GM12872 (cell line): ENCODE data around the gene NFKBIA.

Experiments used
- CTCF ChIP-seq: IDR thresholded peaks from 3 replicates; pipeline ENCODE4 v1.5.1; 2011; ENCODE audit warnings: low read depth, mild to moderate bottlenecking, low read length, moderate library complexity; ENCODE audit not compliant: insufficient read depth

The NFKBIA gene

DNA sequence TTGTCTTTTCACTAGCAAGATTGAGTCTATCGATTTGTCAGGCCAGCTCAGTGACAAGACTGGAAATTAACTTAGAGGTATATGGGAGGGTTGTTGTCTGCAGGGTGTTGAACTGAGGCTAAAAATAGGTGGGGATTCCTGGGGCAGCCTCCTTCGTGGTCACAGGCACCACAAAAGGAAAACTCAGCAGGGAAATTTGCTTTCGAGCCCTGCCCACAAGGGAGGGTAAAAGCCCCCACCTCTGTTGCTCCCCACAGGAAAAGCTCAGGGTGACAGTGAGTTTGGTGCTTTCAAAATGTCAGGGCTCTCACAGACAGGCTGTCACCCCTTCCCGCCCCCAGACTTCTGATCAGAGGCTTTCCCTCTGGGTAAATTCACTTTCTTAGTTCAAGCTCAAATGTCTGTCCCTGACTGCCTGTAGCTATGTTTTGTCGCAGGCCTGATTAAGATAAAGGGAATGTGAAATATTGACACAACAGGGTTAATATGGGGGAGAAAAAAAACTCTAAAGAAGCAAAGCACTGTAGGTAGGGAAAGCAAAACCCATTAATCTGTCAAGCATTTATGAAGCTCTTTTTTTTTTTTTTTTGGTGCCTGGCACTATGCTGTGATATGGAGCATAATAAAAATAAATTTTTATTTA lies 11.7 kb upstream of the NFKBIA start:
- TF ChIP-seq CTCF: no peak

GRCh38 chr14:35414365-35414764 lies 9.8 kb upstream of the NFKBIA start:
- no peak for TF ChIP-seq CTCF

GRCh38 chr14:35412272-35413056 lies 7.9 kb upstream of the NFKBIA start:
- TF ChIP-seq CTCF: no peak

DNA sequence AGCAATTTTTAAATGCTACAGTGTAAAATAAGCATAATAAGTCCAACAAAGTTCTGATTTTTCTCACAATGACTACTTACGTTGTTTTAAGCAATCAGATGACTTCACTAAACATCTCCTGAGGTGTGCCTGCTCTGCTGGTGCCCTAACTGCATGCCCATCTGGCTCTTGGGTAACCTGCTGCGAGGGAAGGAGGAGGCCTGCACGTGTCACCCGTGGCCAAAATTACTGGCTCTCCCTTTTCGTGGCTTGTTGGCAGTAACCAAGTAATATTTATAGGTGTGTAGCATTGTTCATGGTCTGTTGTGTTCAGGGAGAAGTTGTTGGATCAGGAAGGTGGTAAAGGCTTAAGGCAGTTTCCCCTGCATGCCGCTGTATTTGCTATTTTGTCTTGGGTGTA lies 6.3 kb upstream of the NFKBIA start:
- no peak for TF ChIP-seq CTCF

- no peak for TF ChIP-seq CTCF
Measured at GRCh38 chr14:35409595-35409994, 5.0 kb upstream of the NFKBIA start.

DNA sequence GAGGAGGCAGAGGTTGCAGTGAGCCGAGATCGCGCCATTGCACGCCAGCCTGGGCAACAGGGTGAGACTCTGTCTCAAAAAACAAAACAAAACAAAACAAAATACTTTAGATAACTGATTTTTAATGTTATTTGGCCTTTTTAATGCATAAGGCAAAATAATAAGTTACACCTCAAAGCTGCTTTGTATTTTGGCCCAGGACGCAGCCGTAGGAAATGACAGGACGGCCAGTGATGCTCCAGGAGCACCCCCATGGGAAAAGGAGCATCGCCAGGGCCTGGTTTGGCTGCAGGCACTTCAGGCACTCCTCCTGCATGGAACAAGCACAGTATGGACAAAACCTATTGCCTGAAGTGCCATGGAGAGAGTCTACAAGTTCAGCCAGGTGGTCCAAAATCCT lies 3.5 kb upstream of the NFKBIA start:
- TF ChIP-seq CTCF: no peak

DNA sequence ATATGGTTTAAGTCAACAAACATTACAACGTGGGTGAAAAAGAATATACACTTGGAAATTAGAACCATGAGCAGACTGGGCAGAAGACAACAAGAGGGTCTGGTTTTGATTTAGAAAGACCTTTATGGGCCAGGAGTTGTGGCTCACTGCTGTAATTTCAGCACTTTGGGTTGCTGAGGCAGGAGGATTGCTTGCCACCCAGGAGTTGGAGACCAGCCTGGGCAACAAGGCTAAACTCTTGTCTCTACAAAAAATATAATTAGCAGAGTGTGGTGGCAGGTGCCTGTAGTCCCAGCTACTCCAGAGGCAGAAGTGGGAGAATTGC lies 2.7 kb upstream of the NFKBIA start:
- TF ChIP-seq CTCF: no peak
